ENCODE results near the gene ADCY5.

Gene ADCY5

DNA sequence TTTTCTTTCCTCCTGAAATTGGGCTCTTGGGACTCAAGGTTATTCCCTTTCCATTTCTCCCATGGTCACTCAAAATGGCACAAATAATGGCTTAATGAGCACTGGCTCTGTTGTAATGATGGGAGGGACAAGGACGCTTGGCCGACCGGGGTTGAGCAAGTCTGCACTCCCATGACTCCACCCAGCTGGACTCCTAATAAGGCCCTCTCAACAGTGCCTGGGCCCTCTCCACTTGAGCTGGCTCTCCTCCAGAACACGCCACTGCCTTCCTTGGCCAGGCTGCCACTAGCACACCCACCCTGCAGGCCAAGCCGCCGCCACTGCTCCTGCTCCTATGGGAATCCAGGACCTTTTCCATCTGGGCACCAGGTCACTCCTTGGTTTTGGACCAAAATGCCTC lies 42.3 kb downstream of the ADCY5 start:
- DNase-seq (ENCODE audit: low read depth) = no peak

- DNase-seq (ENCODE audit: low read depth) = no peak
These were observed 42.9 kb downstream of the ADCY5 start for GRCh38 chr3:123405936-123406510.

- no peak for DNase-seq (ENCODE audit: low read depth)
These were observed 43.9 kb downstream of the ADCY5 start for GRCh38 chr3:123405021-123405420.

- no peak for DNase-seq (ENCODE audit: low read depth)
These were observed 44.5 kb downstream of the ADCY5 start for GRCh38 chr3:123404391-123404790.

DNA sequence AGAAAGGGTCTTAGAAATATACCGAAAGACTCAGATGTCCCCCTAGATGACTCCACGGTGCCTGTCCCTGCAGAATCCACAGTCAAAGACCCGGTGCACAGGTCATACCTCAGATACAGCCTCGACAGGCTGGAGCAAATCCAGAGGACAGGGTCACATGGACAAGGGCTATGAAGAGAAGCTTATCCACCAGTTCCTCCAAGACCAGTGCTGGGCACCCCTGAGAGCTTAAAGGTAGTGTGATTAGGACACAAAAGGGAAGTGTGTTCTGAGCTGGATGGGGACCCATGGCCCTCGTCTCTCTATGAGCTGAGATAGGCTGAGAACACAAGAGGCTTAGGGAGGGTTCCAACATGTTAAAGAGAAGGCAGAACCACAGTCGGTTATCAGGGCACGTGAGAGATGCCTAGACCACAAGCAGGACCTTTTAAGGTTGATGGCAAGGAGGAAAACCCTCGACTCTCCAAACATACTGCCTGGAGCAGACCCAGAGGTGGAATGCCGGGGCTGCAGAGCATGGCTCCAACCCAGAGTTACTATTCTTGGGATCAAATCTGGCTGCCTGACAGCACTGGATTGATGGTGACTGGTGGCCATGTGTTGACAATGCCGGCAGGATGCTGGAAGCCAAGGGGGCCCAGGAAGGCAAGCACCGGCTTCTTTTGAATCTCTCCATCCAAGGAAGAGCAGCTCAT lies 46.9 kb downstream of the ADCY5 start:
- DNase-seq (ENCODE audit: low read depth) = no peak

- DNase-seq (ENCODE audit: low read depth) = no peak
These were observed 48.7 kb downstream of the ADCY5 start for GRCh38 chr3:123400169-123400568.

GRCh38 chr3:123399653-123400052 lies 49.2 kb downstream of the ADCY5 start:
- DNase-seq (ENCODE audit: low read depth) = no peak

DNA sequence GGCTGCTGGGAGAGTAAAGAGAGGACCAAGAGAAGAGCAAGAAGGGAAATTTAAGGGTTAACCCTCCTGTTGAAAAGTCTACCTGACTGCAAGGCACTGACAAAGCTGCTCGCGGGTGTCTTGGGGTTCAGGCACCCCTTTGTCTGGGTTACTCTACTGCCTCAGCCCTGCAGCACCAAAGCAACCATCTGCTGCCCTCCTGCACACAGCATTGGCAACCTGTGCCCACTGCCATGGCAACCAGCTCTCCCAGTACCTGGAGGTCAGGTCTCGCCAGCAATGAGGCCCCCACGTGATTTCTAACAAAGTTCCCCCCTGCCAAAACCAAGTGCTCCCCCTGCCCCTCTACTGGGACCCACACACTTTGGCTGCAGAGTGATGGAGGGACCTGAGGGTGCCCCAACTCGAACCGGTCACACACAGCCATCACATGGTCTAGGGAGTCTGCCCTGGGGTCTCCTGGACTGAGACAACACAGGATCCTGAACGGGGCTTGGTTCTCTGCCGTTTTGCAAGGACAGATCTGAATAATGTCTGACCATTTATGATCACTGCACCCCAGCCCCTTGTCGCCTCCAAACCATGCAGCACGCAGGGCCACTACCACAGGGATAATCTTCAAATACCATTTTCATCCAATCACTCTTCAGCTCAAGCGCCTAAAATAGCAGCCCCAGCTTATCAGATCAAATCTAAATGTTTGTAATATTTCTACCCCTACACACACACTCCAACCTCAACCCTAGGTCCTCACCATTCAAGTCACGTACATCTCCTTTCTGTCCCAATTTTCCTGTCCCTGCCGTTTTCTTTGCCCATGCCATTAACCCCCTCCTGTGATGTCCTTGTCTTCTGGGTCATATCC lies 50.7 kb downstream of the ADCY5 start:
- DNase-seq (ENCODE audit: low read depth) = no peak

DNA sequence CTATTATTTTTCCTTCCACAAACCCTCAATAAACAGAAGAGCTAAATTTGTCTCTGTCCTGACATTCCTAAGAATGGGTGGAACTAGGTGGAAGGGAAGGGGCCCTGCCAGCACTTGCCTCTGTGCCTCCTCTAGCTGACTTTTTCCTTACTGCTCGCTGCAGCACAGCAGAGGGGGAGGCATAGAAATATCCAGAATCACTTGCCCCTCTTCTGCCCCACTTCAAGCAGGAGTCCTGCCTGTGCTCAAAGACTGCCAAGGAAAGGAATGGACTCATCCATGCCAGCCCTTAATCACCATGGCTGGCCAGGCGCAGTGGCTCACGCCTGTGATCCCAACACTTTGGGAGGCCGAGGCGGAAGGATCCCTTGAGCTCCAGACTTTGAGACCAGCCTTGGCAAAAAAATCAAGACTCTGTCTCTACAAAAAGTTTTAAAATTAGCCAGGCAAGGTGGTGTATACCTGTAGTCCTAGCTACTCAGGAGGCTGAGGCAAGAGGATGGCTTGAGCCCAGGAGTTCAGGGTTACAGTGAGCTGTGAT lies 51.8 kb downstream of the ADCY5 start:
- no peak for DNase-seq (ENCODE audit: low read depth)

GRCh38 chr3:123396171-123397049 lies 52.5 kb downstream of the ADCY5 start:
- DNase-seq (ENCODE audit: low read depth) = no peak

- DNase-seq (ENCODE audit: low read depth) = no peak
These were observed 53.7 kb downstream of the ADCY5 start for GRCh38 chr3:123395235-123395634.

DNA sequence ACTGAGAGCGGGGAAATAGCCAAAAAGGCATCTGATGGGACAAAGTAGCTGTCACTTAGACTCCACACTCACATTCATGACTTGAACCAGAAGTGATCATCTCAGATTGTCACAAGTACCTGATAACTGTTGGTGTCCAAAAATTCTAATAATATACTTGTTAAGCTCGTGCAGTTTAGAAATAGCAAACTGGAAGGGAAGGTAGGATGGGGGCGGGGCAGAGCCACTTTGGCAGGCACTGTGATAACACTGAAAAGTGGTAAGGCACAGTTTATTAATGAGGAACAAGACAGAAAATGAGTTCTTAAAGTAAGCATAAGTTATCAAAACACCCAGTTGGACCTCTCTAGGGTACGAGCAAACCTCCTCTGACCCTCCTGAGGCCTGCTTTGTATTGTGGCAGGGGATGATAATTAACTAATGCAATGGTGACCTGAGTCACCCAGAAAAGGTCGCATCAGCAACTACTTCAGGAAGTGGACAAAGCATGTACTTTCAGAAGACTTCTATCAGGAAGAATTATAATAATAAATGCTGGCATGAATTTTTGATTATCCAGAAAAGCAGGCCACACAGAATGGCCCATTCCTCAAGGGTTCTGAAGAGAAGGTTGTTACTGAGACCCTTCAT lies 54.4 kb downstream of the ADCY5 start:
- DNase-seq (ENCODE audit: low read depth) = no peak

- peak; percentile 40 for DNase-seq (ENCODE audit: low read depth)
These were observed 55.8 kb downstream of the ADCY5 start for GRCh38 chr3:123392871-123393620.

- DNase-seq (ENCODE audit: low read depth) = no peak
These were observed 56.5 kb downstream of the ADCY5 start for GRCh38 chr3:123392368-123392767.

- no peak for DNase-seq (ENCODE audit: low read depth)
These were observed 57.9 kb downstream of the ADCY5 start for GRCh38 chr3:123390865-123391600.

- no peak for DNase-seq (ENCODE audit: low read depth)
These were observed 59.3 kb downstream of the ADCY5 start for GRCh38 chr3:123389628-123389918.

- no peak for DNase-seq (ENCODE audit: low read depth)
These were observed 59.9 kb downstream of the ADCY5 start for GRCh38 chr3:123388811-123389627.

GRCh38 chr3:123388042-123388441 lies 60.8 kb downstream of the ADCY5 start:
- DNase-seq (ENCODE audit: low read depth) = no peak

- no peak for DNase-seq (ENCODE audit: low read depth)
These were observed 61.4 kb downstream of the ADCY5 start for GRCh38 chr3:123387532-123387931.

Measured in ELR (cell line).